GM21576 (cell line): ENCODE data around the gene HES4.
"Not testable (repeated sequence)": the region's sequence is repeated elsewhere in the genome, so short reads cannot be mapped to it uniquely, and the experiment has no call there.

ENCODE experiments used
- ATAC-seq: cut with Tn5 transposase; IDR thresholded peaks from one replicate; pipeline ENCODE4 v1.9.1; 2021; ENCODE audit warnings: mild to moderate bottlenecking, moderate library complexity; ENCODE audit not compliant: unreplicated experiment

Gene HES4

DNA sequence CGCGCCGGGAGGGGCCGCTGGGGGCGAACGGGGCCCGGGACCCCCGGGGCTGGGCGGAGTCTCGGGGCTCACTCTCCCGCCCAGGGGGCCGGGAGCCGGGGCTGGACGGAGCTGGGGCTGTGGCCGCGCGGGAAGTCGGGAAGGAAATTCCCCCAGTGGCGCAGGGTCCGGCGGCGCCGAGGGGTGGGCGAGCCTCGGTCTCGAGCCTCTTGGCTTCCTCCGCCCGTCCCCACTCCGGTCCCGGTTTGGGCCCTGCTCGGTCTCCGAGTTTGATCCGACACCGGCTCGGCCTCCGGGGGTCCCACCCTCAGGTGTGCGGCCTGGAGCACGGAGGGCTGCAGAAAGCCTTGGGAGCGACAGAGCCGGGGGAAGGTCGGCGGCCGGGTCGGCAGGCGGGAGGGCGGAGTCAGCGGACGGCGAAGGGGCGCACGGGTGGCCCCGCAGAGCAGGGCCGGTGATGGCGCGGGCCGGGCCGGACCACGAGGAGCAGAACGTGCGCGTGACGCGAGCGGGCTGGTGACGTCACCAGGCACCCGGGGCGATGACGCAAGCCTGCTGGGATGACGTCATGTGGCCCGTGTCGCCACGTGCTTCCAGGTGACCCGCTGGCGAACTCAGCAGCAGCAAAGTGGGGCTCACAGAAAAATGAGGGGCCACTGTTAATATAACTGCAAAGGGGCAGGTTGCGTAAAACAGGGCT lies 610 bp upstream of the HES4 start:
- no peak for ATAC-seq

DNA sequence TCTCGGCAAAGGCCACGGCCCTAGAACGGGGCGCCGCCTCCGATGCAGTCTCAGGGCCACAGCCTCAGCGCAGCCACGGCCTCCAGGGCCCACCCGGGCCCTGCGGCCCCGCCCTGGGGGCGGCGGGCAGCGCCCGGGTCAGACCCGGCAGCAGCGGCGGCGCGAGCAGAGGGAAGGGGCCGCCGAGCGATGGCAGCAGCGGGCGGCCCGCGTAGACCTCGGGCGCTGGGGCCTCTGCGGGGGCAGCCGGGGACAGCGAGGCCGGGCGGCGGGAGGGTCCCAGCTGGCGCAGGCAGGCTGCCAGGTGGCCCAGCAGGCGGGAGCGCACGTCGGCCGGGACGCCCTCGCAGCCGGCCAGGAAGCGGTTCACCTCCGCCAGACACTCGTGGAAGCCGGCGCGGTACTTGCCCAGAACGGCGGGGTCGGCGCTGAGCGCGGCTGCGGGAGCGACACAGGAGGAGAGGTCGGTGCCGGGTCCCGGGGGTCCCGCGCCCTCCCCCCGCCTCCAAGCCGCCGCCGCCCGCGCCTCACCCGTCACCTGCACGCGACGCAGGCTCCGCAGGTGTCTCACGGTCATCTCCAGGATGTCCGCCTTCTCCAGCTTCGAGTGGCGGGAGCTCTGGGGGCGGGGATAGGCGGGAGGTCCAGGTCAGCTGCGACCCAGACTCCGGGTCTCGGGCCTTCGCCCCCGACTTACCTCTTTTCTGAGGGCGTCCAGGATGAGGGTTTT lies 737 bp downstream of the HES4 start:
- no peak for ATAC-seq

DNA sequence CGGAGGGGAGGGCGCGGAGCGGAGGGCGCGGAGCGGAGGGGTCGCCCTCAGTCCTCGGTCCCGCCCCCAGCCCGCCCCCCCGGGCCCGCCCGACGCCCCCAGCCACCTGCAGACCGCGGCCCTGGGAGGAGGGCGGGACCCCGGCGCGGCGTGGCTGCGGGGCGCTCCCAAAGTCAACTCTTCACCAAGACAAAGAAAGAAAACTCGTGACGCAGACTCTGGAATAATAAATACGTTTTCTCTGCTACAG lies 1.2 kb downstream of the HES4 start:
- no peak for ATAC-seq

DNA sequence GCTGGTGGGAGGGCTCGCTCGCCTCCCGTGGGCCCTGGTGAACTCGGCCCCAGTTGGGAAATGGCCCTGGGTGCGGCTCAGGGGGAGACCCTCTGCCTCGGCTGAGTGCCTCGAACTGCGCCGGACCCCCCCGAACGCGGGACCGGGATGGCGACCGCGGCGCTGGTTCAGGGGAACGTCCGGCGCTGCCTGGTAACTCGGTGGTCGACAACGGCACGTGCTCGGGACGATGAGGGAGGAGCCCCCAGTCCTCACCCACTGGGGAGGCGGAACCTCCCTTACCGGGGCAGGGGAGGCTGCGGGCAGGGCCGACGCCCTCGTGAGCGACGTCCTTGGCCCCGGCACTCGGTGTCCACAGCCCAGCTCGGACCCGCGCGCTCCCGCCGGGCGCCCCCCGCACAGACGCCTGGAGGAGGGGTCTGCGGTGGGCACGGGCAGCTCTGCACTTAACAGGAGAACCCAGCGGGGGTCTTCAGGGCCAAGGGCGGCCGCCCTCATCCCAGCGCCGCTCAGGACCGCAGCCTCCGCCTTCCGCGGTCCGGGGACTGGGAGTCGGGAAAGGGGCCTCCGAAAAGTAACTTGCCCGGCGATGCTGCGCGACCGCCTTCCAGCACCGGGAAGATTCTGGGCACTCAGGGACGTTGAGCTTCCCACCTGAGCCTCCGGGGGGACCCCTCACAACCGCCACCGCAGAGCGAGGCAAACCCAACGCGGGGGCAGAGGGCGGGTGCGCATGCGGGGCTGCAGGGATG lies 1.7 kb downstream of the HES4 start:
- no peak for ATAC-seq

DNA sequence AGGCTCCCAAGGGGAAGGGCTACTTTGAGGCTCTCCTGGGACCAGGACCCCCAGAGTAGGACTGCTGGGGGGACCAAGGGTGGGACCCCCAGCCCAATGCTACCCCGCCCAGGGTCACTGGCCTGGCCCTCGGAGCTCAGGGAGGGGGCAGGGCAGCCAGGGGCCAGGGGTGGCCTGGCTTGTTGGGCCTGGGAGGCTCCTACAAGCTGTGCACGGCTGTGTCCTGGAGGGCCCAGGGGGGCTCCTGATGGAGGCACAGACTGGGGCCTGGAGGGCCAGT lies 2.2 kb downstream of the HES4 start:
- ATAC-seq = no peak

DNA sequence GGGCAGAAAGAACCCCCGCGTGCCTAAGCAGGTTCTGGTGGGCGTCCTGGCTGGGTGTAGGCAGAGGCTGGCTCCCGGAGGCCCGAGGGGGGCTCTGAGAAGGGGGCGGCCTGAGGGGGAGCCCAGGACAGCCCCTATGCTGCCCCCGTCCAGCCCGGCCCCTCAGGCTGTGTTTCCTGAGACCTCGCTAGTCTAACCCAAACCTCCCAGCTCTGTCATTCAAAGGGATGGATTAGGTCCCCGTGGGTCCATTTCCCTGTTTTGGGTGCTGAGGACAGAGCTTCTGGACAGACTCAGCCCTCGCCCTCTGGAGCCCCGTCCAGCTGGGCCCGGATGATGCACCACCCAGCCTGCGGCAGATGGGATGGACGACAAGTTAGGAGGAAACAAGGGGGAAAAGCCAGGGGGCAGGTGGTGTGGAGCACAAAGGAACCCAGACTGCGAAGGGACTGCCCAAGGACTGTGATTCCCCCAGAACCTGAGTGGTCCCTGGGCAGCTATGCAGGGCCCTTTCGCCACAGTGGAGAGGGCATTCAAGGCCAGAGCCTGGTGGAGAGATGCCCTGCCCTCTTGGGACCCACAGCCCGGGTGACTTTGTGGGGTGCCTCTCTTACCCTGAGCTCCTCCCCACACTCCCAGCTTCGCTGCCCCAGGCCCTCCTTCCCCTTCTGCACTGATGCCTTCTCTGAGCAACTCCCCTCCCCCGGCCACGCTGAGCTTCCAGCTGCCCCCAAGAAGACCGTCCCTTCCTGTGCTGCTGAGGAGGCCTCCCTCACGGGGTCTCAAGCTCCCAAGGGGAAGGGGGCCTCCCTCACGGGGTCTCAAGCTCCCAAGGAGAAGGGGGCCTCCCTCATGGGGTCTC lies 2.8 kb downstream of the HES4 start:
- no peak for ATAC-seq

DNA sequence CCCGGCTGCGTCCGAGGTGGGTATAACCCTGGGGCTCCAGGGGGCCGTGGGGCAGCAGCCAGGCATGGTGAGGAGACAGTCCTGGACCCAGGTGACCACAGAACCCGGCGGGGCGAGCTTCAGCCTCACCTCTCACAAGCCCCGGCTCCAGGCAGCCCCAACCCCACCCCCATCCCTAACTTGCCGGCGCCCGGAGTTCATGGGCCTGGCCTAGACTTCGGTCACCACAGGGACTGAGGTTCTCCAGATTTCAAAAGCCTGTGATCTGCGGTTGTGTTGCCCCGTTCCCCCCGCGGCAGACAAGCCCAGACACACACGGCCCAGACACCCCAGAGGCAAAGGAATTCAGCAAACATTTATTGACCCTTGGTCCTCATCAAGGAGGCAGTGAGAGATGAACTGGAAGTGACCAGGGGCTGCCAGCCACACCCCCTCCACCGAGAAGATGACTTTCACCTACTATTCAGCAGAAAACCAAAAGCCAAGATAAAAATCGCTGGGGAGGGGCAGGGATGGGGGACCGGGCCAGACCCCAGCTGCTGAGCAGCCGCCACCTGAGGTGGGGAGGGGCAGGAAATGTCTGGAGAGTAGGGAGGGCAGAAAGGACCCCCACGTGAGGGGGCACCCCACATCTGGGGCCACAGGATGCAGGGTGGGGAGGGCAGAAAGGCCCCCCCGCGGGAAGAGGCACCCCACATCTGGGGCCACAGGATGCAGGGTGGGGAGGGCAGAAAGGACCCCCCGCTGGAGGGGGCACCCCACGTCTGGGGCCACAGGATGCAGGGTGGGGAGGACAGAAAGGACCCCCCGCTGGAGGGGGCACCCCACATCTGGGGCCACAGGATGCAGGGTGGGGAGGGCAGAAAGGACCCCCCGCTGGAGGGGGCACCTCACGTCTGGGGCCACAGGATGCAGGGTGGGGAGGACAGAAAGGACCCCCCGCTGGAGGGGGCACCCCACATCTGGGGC lies 3.9 kb downstream of the HES4 start:
- ATAC-seq = no peak

DNA sequence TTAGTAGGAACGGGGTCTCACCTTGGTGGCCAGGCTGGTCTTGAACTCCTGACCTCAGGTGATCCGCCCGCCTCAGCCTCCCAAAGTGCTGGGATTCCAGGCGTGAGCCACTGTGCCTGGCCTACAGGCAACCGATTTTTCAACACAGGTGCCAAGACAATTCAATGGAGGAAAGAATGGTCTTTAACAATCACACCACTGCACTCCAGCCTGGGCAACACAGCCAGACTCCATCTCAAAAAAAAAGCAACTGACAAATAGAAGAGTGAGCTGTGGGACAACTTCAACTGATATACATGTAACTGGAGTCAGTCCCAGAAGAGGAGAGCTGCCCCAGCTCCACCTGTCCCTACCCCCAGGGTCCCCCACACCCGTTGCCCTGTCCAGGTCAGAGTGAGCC lies 5.4 kb downstream of the HES4 start:
- ATAC-seq = not testable (repeated sequence)

DNA sequence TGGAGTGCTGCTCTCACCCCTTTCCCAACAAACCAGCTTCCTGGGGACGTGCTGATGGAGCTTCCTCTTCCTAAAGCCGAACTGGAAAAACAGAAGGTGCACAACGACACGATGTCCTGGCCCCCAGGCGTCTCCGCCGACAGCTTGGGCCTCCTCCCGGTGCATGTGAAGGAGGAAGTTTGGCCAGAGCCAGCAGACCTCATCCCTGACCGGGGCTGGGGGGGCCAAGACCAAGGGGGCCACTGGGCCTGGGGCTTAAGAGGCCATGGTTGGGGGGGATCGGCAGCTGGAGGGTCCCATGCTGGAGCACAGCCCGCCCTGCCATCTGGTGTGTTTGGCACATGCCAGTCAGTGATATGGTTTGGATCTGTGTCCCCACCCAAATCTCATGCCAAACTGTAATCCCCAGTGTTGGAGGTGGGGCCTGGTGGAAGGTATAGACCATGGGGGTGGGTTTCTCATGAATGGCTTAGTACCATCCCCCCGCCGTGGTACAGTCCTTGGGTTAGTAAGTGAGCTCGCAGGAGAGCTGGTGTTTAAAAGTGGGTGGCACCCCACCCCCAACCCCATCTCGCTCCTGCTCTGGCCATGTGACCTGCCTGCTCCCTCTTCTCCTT lies 6.4 kb downstream of the HES4 start:
- no peak for ATAC-seq

DNA sequence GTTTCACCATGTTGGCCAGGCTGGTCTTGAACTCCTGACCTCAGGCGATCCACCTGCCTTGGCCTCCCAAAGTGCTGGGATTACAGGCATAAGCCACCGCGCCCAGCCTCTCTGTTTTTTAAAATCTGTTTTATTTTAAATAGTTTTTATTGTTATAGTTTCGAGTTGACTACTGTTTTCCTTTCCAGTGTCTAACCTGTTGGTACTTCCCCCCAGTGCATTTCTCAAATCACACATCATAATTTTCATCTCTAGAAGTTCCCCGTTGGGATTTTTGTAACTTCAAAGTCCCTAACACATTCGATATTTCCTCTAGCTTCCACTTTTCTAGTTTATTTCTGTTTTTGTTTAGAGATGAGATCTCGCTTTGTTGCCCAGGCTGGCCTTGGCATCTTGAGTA lies 7.5 kb downstream of the HES4 start:
- no peak for ATAC-seq

DNA sequence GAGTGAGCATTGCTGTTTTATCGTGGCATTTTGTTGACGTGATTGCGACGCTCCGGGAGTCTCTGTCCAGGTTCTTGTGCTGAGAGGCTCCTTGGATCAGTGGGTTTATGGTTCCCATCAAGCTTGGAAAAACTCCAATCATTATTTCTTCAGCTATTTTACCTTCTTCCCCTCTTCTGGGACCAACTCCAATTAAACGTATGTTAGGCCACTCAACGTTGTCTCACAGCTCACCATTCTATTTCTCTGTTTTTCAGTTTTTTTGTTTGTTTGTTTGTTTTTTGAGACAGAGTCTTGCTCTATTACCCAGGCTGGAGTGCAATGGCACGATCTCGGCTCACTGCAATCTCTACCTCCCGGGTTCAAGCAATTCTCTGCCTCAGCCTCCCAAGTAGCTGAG lies 8.0 kb downstream of the HES4 start:
- ATAC-seq = no peak

DNA sequence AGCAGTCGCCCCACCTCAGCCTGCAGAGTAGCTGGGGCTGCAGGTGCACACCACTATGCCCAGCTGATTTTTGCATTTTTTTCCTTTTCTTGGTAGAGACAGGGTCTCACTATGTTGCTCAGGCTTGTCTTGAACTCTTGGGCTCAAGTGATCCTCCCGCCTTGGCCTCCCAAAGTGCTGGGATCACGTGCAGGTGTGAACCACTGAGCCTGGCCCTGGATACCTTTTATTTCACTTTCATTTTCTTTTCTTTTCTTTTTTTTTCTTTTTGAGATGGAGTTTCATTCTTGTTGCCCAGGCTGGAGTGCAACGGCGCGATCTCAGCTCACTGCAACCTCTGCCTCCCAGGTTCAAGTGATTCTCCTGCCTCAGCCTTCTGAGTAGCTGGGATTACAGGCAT lies 8.6 kb downstream of the HES4 start:
- not testable (repeated sequence) for ATAC-seq

DNA sequence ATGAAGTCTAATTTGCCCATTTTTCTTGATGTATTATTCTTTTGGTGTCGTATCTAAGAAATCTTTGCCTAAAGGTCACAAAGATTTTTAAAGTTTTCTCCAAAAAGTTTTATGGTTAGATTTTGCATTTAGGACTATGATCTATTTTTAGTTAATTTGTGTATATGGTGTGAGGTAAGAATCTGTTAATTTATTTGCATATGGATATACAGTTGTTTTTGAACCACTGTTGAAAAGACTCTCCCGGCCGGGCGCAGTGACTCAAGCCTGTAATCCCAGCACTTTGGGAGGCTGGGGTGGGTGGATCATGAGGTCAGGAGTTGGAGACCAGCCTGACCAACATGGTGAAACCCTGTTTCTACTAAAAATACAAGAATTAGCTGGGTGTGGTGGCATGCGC lies 11.8 kb downstream of the HES4 start:
- not testable (repeated sequence) for ATAC-seq

DNA sequence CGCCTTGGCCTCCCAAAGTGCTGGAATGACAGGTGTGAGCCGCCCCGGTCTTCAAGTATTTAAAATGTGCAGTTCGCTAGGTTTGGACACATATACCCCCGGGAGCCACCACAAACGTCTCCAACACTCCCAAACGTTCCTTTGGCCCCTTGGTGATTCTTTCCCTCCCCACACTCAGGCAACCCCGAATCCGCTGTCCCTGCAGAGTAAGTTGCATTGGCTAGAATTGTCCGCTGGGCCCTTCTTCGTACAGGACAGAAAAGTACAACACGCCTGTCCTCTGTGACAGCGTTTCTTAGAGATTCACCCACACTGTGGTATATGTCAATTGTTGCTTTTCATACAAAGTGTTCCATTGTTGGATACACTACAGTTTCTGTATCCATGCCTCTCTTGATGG lies 14.8 kb downstream of the HES4 start:
- ATAC-seq = no peak

DNA sequence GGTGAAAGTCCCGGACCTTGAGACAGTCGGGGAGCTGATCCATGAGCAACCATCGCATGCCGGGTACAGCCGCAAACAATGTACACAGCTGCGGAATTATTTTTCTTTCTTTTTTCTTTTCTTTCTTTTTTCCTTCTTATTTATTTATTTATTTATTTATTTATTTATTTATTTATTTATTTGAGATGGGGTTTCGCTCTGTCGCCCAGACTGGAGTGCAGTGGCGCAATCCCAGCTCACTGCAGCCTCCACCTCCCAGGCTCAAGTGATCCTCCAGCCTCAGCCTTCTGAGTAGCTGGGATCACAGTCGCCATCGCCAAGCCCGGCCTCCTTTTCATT lies 15.5 kb downstream of the HES4 start:
- ATAC-seq = no peak

DNA sequence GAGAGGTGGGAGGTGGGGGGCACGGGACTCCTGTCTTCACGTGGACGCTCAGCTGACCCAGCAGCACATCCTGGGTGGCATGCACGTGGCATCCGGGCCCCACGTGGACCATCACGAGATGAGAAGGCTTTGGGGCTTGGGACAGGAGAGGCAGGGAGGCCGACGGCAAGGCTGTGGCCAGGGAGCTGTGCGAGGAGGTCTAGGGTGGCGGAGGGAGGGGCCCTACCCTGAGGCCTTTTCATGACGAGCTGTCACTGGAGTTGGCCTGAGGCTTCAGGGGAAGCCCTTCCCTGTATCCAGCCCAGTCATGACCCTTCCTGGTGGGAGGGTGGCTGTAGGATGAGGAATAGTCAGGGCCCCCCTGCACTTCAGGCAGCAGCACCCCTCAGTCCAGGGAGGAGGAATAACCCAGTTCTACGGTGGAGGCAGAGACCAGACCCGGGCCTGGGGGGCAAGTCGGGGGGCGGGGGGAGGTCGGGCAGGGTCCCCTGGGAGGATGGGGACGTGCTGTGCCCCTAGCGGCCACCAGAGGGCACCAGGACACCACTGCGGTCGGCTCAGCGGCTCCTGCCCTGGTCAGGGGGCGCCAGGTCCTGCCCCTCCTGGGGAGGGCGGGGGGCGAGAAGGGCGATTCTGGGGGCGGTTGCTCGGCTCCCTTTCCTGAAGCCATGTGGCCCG lies 16.0 kb downstream of the HES4 start:
- ATAC-seq = no peak

DNA sequence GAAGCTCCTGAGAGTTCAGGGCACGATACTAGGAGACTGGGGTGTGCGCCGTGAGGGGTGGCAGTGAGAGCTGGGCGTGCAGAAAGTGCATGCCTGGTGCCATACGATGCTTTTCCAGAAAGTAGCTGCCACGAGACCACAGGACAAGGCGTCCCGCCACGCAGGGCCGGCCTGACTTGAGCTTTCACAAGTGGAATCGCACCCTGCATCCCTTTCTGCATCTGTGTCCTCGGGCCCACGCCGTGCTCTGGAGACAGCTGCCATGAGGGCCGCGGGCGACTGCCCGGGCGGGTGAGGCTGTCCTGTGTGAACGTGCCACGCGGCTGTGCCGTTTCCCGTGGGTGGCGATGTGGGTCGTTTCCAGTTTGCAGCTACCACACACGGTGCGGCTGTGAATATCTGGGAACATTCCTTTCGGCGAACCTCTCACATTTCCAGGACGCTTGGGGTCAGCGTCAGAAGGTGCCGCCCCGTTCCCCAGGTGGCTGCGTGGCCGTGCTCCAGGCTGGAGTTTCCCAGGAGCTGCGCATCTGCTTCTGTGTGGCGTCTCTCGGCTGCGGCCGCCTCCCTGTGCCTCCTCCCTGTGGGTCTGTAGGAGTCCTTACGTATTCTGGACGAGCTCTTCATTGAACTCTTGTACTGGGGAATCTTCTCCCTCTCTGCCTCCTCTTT lies 17.0 kb downstream of the HES4 start:
- ATAC-seq = no peak

DNA sequence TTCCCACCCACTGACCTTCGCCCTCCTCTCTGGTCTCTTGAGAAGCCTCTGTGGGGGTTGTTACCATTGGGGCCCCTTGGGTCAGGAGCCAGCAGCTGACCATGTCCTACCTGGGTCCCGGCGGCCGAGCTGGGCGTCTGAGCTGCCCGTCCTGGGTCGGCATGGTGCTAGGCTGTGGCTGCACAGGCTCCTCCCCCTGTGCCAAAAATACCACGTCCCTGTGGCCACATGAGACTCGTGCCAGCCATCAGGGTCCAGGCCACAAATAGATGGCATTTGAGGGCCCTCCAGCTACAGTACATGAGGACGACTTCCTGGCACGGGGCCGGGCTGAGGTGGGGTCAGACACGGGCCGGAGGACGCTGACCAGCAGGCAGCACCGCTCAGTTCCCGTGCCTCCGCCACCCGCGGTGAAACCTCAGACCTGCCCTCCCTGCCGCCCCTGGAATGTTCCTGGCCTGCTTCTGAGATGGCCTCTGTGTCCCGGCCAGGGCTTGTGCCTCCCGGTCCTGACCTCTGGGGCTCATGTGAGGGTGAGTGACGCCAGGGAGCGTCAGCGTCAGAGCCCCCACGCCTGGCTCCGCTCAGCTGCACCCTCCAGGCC lies 17.8 kb downstream of the HES4 start, which contains the start of gene PERM1:
Gene PERM1, minus strand, starts transcription at position 139 of the 604 bp plus-strand sequence. CDS start 1,064 bp downstream, outside the sequence.
- ATAC-seq = no peak
